Suprapubic skin (tissue), 4 donors: ENCODE measurements around the gene SCAMP4. TPM values are rescaled to one million over a fixed set of nuclear protein-coding genes. Genes with fewer than 3 reads are reported as not detected.

Source experiments
- DNase-seq, 2 donors: peaks; one replicate each; pipeline ENCODE4 v3.0.0-alpha.2; 2019; ENCODE audit warnings: low spot score in 2 of 2
- H3K27ac ChIP-seq: fragments of 200-600 bp; sonication (generic); one replicate; pipeline ENCODE4 v1.5.1; 2019
- H3K27me3 ChIP-seq: fragments of 200-600 bp; sonication (generic); one replicate; pipeline ENCODE4 v1.5.1; 2019
- H3K36me3 ChIP-seq: fragments of 200-600 bp; sonication (generic); one replicate; pipeline ENCODE4 v1.5.1; 2019
- H3K4me1 ChIP-seq: fragments of 200-600 bp; sonication (generic); one replicate; pipeline ENCODE4 v1.5.1; 2019
- H3K4me3 ChIP-seq: fragments of 200-600 bp; sonication (generic); one replicate; pipeline ENCODE4 v1.5.1; 2019; ENCODE audit warnings: mild to moderate bottlenecking
- H3K9me3 ChIP-seq: fragments of 200-600 bp; sonication (generic); one replicate; pipeline ENCODE4 v1.5.1; 2019
- CTCF ChIP-seq, 2 donors: fragments of 200-600 bp in 1 of 2; fragments of 450-650 bp in 1 of 2; sonication (generic) in 1 of 2; IDR thresholded peaks; one replicate each; pipeline ENCODE4 v1.5.1; 2016 to 2019; ENCODE audit warnings: antibody characterized with exemption in 2 of 2, mild to moderate bottlenecking in 1 of 2, moderate library complexity in 1 of 2
- EP300 ChIP-seq: sonication (generic); formaldehyde crosslinking; IDR thresholded peaks from one replicate; pipeline ENCODE4 v1.6.1; 2017; ENCODE audit warnings: antibody characterized with exemption
- POLR2A ChIP-seq, 2 donors: fragments of 450-650 bp; IDR thresholded peaks; one replicate each; pipeline ENCODE4 v1.6.1; 2017; ENCODE audit warnings: antibody characterized with exemption in 2 of 2, mild to moderate bottlenecking in 2 of 2, moderate library complexity in 2 of 2
- POLR2AphosphoS5 ChIP-seq, 3 donors: sonication (generic); formaldehyde crosslinking; IDR thresholded peaks; one replicate each; pipeline ENCODE4 v1.6.1; 2017; ENCODE audit warnings: antibody characterized with exemption in 3 of 3
- WGBS: methylation state at CpG from one replicate; pipeline ENCODE4 v1.1.5; 2018; 5-methylcytosine and 5-hydroxymethylcytosine counted together
- total RNA-seq, 4 donors: library from RNA; depleted of rRNA; stranded (reverse); fragments of >200 nt; gene quantifications; one replicate each; pipeline ENCODE4 v1.1.0, GENCODE V29; 2016

SCAMP4 gene
- total RNA-seq, 4 donors from 2014 or later, result 68.1 to 119 (median 103) TPM

- Histone ChIP-seq H3K9me3 (no peaks in the 10 kb centered on the region), H3K4me3 (peak overlapping the region; percentile 91), H3K4me1 (peaks cover 35% of the 10 kb centered on the region), H3K36me3 (no peaks in the 10 kb centered on the region), H3K27me3 (no peaks in the 10 kb centered on the region), H3K27ac (peak overlapping the region; percentile 93)
- WGBS, result 85% methylated on average over 16 of the region's 17 CpGs
- peak in 1 of 2 donors; percentile 71 for DNase-seq
- TF ChIP-seq POLR2AphosphoS5 (IDR thresholded peaks at IDR 0.05) (no peak), CTCF (IDR thresholded peaks at IDR 0.05) (no peak), POLR2A (IDR thresholded peaks at IDR 0.05) (no peak), EP300 (no peak)
These were observed 39.8 kb upstream of the SCAMP4 start for GRCh38 chr19:1865172-1866010.

- H3K36me3 ChIP-seq, result peaks cover 2% of the 10 kb centered on the region
- H3K27me3 ChIP-seq, result no peaks in the 10 kb centered on the region
- peaks cover 24% of the 10 kb centered on the region for H3K4me1 ChIP-seq
- TF ChIP-seq CTCF (IDR thresholded peaks at IDR 0.05), result no peak
- no peak for TF ChIP-seq POLR2AphosphoS5 (IDR thresholded peaks at IDR 0.05)
- no peak for TF ChIP-seq POLR2A (IDR thresholded peaks at IDR 0.05)
- TF ChIP-seq EP300, result no peak
- no peak overlapping the region for H3K27ac ChIP-seq
- no peak overlapping the region for H3K4me3 ChIP-seq
- WGBS, result 92% methylated on average over 7 of the region's 8 CpGs
- no peaks in the 10 kb centered on the region for H3K9me3 ChIP-seq
- DNase-seq, result no peak
These were observed 38.4 kb upstream of the SCAMP4 start for GRCh38 chr19:1866693-1867348.

DNA sequence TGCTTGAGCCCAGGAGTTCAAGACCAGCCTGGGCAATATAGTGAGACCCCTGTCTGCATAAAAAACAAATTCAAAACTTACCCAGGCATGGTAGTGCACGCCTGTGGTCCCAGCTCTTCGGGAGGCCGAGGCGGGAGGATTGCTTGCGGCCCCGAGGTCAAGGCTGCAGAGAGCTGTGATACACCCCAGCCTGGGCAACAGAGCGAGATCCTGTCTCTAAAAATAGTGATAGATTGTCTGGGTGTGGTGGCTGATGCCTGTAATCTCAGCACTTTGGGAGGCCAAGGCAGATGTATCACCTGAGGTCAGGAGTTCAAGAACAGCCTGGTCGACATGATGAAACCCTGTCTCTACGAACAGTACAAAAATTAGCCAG lies 37.9 kb upstream of the SCAMP4 start:
- no peak overlapping the region for H3K27ac ChIP-seq
- no peaks in the 10 kb centered on the region for H3K27me3 ChIP-seq
- no peak overlapping the region for H3K4me3 ChIP-seq
- no peak for DNase-seq
- WGBS, result 88% methylated on average over 9 of the region's 9 CpGs
- H3K36me3 ChIP-seq, result peaks cover 3% of the 10 kb centered on the region
- no peaks in the 10 kb centered on the region for H3K9me3 ChIP-seq
- peaks cover 23% of the 10 kb centered on the region for H3K4me1 ChIP-seq
- TF ChIP-seq POLR2A (IDR thresholded peaks at IDR 0.05), result no peak
- no peak for TF ChIP-seq EP300
- no peak for TF ChIP-seq POLR2AphosphoS5 (IDR thresholded peaks at IDR 0.05)
- TF ChIP-seq CTCF (IDR thresholded peaks at IDR 0.05), result no peak

GRCh38 chr19:1868971-1869370 lies 36.2 kb upstream of the SCAMP4 start:
- TF ChIP-seq CTCF (IDR thresholded peaks at IDR 0.05) (no peak), EP300 (no peak), POLR2AphosphoS5 (IDR thresholded peaks at IDR 0.05) (no peak), POLR2A (IDR thresholded peaks at IDR 0.05) (no peak)
- Histone ChIP-seq H3K27ac (no peak overlapping the region), H3K27me3 (no peaks in the 10 kb centered on the region), H3K36me3 (peaks cover 3% of the 10 kb centered on the region), H3K4me1 (peaks cover 38% of the 10 kb centered on the region), H3K4me3 (no peak overlapping the region), H3K9me3 (no peaks in the 10 kb centered on the region)
- no peak for DNase-seq
- 83% methylated on average over 7 of the region's 7 CpGs for WGBS

DNA sequence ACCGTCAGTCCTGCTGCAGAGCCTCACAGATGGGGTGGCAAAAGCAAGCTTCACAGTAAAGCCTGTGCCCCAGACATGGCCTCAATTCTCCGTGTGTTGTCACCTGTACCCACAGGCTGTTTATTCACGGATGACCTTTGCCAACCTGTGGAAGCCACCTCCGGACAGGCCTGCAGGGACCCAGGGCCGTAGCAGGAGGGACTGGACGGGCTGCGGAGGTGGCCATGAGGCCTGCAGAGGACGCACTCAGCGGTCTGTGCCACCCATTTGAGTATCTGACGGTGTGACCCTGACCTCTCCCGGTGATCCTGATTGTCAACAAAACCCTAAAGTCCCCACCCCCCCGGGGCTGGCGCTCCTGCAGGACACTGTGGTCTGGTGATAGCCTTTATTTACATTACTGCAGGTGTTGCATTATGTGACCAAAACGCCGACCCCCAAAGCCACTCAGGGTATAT lies 34.0 kb upstream of the SCAMP4 start:
- no peaks in the 10 kb centered on the region for H3K27me3 ChIP-seq
- WGBS, result 88% methylated on average over 11 of the region's 15 CpGs
- no peak for DNase-seq
- H3K36me3 ChIP-seq, result peaks cover 3% of the 10 kb centered on the region
- no peak overlapping the region for H3K4me3 ChIP-seq
- TF ChIP-seq EP300, result no peak
- TF ChIP-seq CTCF (IDR thresholded peaks at IDR 0.05), result no peak
- TF ChIP-seq POLR2A (IDR thresholded peaks at IDR 0.05), result no peak
- TF ChIP-seq POLR2AphosphoS5 (IDR thresholded peaks at IDR 0.05), result no peak
- no peak overlapping the region for H3K27ac ChIP-seq
- peaks cover 40% of the 10 kb centered on the region for H3K4me1 ChIP-seq
- H3K9me3 ChIP-seq, result no peaks in the 10 kb centered on the region
